Astrocyte (in vitro differentiated cells and primary cell): ENCODE results near the gene ARMH1.

ENCODE experiments used
- EZH2 ChIP-seq: IDR thresholded peaks from 2 replicates; pipeline ENCODE4 v1.6.1; 2012; ENCODE audit warnings: mild to moderate bottlenecking, low read length, inconsistent platforms; ENCODE audit not compliant: insufficient read depth
- TF ChIP-seq, protein P1 (sequence below): IDR thresholded peaks from 2 replicates; pipeline ENCODE4 v1.5.1; 2011; ENCODE audit warnings: low read depth, mild to moderate bottlenecking, inconsistent platforms, low read length, moderate library complexity; ENCODE audit not compliant: insufficient read depth

- TF ChIP-seq, protein P1, sequence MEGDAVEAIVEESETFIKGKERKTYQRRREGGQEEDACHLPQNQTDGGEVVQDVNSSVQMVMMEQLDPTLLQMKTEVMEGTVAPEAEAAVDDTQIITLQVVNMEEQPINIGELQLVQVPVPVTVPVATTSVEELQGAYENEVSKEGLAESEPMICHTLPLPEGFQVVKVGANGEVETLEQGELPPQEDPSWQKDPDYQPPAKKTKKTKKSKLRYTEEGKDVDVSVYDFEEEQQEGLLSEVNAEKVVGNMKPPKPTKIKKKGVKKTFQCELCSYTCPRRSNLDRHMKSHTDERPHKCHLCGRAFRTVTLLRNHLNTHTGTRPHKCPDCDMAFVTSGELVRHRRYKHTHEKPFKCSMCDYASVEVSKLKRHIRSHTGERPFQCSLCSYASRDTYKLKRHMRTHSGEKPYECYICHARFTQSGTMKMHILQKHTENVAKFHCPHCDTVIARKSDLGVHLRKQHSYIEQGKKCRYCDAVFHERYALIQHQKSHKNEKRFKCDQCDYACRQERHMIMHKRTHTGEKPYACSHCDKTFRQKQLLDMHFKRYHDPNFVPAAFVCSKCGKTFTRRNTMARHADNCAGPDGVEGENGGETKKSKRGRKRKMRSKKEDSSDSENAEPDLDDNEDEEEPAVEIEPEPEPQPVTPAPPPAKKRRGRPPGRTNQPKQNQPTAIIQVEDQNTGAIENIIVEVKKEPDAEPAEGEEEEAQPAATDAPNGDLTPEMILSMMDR: no peak
- no peak for TF ChIP-seq EZH2
These were observed 49.2 kb downstream of the ARMH1 start for GRCh38 chr1:44723496-44724295.
